ENCODE measurements around the gene IL17RE.
"Not testable (repeated sequence)": the region's sequence is repeated elsewhere in the genome, so short reads cannot be mapped to it uniquely, and the experiment has no call there.

The IL17RE gene

GRCh38 chr3:9934235-9934621 is 31.6 kb downstream of the IL17RE start:
- no peak for DNase-seq (ENCODE audit: low spot score)

- no peak for DNase-seq (ENCODE audit: low spot score)
These were observed 32.3 kb downstream of the IL17RE start for GRCh38 chr3:9934993-9935392.

- no peak for DNase-seq (ENCODE audit: low spot score)
These were observed 33.4 kb downstream of the IL17RE start for GRCh38 chr3:9935966-9936510.

GRCh38 chr3:9937486-9938238 is 35.0 kb downstream of the IL17RE start:
- no peak for DNase-seq (ENCODE audit: low spot score)

DNA sequence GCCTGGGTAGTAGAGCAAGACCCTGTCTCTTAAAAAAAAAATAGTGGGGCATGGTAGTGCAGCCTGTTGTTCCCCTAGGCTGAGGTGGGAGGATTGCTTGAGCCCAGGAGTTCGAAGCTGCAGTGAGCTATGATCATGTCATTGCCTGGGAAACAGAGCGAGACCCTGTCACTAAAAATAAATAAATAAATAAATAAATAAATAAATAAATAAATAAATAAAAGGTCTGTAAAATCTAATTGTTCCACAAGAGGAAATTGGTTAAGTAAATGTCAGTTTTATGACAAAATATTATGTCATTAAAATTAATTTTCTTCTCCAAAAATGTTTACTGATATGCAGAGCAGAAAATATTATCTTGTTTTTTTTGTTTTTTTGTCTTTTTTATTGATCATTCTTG is 36.3 kb downstream of the IL17RE start:
- no peak for DNase-seq (ENCODE audit: low spot score)

- not testable (repeated sequence) for DNase-seq (ENCODE audit: low spot score)
These were observed 37.3 kb downstream of the IL17RE start for GRCh38 chr3:9939906-9940305.

GRCh38 chr3:9940746-9941145 is 38.1 kb downstream of the IL17RE start:
- no peak for DNase-seq (ENCODE audit: low spot score)

DNA sequence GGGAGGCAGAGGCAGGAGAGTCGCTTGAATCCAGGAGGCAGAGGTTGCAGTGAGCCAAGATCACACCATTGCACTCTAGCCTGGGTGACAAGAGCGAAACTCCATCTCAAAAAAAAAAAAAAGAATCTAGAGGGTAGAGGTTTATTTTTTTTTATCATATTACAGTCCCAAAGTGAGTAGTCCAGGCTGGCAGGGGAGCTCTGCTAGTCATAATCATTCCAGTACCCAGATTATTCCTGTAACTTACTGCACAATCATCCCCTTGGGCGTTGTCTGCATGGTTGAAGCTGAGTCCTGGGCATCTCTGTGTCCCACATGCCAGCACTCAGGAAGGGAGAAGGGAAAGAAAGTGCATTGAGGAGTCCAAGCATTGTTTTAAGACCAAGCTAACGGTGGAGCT is 39.5 kb downstream of the IL17RE start:
- DNase-seq (ENCODE audit: low spot score) = no peak

DNA sequence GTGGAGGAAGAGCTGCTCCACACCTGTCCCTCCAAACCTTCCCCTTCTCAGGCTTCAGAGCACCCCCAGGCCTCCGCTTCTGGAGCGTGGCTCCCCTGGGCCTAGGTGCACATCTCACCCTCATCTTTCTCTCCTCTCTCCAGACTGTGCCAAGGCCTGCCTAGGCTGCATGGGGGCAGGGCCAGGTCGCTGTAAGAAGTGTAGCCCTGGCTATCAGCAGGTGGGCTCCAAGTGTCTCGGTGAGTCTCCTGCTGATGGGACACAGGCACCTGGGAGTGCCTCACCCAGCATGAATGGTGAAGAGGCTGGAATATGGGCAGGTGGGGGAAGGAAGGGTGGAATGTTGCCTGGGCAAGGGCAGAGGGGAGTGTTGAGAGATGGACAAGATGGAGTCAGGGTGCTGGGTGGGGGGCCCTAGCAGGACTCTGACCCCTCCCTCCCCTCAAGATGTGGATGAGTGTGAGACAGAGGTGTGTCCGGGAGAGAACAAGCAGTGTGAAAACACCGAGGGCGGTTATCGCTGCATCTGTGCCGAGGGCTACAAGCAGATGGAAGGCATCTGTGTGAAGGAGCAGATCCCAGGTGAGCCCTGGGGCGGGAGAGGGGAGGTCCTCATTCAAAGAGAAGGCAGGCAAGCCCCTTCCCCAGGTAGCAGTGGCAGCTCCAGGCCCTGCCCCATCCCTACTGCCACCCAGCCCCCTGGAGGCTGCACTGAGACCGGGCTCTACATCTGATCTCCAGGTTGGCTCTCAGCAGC is 40.5 kb downstream of the IL17RE start:
- no peak for DNase-seq (ENCODE audit: low spot score)

DNA sequence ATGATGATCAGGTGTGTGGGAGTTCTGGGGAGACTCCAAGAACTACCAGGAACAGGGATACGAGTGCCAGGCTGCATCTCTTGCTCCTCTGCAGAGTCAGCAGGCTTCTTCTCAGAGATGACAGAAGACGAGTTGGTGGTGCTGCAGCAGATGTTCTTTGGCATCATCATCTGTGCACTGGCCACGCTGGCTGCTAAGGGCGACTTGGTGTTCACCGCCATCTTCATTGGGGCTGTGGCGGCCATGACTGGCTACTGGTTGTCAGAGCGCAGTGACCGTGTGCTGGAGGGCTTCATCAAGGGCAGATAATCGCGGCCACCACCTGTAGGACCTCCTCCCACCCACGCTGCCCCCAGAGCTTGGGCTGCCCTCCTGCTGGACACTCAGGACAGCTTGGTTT is 41.6 kb downstream of the IL17RE start:
- no peak for DNase-seq (ENCODE audit: low spot score)

GRCh38 chr3:9945358-9945757 is 42.7 kb downstream of the IL17RE start:
- DNase-seq (ENCODE audit: low spot score) = no peak

- peak; percentile 93 for DNase-seq (ENCODE audit: low spot score)
These were observed 43.7 kb downstream of the IL17RE start for GRCh38 chr3:9946112-9947024.

DNA sequence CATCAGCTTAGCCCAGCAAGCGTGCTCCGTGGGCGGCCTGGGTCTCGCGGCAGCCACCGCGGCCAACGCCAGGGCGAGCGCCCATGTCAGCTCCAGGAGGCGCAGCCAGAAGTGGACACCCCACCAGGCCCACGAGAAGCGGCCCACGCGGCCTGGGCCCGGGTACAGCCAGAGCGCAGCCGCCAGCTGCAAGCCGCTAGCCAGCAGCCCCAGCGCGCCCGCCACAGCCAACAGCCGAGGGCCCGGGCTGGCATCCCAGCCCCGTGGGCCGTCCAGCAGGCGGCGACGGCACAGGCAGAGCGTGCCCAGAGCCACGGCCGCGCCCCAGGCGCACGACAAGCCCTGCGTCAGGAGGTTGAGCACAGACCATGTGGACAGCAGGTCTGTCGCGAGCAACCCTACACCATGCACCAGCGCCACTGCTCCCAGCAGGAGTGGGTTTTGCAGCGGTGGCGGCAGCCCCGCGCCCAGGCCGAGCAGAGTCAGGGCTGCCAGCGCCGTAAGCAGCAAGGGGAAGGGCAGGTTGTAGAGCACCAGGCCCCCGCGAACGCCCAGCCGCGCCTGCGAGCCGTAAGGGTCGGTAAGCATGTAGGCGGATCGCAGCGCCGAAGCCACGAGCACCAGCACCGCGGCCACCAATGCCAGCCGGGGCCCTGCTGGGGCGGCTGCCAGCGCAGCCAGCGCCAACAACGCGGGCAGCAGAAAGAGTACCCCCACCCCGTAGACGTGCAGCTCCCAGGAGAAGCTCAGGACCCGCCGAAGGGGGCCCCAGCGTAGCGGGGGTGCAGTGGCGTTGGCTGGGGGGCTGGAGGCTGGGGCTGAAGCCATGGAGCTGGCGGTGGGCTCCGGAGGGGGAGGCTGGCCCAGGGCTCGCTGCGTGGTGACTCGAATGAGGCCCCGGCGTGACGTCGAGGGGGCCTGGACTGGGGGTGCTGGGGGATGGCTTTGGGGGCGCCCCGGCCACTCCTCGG is 44.7 kb downstream of the IL17RE start:
- DNase-seq (ENCODE audit: low spot score) = peak; percentile 78

- DNase-seq (ENCODE audit: low spot score) = no peak
These were observed 45.9 kb downstream of the IL17RE start for GRCh38 chr3:9948586-9948985.

DNA sequence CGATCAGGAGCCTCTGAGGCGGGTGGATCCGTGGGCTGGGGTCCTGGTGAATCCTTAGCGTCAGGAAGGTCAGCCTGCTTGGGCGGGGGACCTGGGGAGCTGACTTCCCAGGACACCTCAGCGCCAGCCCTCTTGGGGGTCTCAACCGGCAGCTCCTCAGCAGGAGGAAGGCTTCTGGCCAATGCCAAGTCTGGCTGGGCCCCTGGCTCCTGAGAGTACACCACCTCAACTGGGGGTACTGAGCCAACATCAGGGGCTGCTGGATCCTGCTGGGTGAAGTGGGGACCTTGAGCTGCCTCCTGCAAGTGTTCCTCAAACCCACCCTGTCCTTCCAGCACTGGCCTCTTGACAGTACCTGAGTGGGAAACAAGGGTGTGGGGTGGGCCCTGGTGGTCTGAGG is 46.5 kb downstream of the IL17RE start:
- DNase-seq (ENCODE audit: low spot score) = no peak

DNA sequence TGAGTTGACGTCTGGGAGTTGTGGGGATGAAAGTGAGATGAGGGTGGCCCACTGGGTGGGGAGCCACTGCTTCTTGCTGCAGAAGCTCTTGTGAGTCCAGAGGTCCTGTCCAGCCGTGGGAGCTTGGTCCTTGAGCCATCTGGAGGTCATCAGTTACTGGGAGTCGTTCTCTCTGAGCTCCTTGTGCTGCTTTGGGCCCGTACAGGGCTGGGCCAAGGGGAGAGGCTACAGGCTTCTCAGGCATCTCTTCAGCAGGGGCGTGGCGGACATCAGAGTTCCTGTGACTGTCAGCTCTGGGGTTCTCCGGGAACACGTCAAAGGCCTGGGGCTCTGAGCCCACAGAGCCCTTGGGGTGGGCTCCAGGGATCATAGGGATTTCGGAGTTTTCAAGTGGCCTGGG is 47.0 kb downstream of the IL17RE start:
- DNase-seq (ENCODE audit: low spot score) = no peak

DNA sequence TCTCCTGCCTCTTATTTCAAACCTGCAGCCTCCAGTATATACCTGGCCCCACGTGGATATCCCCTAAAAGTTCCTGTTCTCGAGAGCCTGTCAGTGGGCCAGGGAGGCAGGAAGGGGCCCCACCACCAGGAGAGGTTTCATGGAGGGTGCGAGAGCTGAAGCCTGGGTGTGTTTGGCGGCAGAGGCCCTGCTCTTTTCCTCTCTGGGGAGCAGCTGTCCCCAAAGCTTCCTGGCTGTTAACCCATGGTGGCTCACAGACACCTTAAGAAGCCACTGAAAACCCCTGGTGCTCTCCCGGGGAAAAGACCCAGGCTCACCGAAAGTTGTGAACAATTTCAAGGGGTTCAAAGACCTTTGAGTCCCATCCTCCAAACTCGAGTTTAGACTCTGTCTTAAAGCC is 48.5 kb downstream of the IL17RE start:
- DNase-seq (ENCODE audit: low spot score) = no peak

DNA sequence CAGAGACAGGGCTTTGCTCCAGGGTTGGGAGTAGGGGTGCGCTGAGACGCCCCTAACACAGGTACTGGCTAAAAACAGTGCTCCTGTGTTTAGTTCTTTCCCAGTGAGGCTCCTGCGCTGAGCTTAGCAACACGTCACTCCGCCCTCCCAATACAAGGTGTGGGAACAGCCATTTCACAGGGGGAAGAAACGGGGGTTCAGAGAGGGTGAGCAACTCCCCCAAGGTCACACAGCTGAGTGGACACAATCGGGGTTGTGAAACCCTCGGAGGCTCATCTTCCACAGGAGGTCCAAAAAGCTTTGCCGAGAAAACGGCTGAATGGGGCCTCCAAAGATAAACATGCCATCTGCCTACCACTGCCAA is 48.9 kb downstream of the IL17RE start:
- no peak for DNase-seq (ENCODE audit: low spot score)

- no peak for DNase-seq (ENCODE audit: low spot score)
These were observed 49.5 kb downstream of the IL17RE start, which contains the start of gene PRRT3 for GRCh38 chr3:9951962-9952805. PRRT3 (minus strand) TSS chr3:9952408; CDS start chr3:9950115, 2,293 bp downstream.

DNA sequence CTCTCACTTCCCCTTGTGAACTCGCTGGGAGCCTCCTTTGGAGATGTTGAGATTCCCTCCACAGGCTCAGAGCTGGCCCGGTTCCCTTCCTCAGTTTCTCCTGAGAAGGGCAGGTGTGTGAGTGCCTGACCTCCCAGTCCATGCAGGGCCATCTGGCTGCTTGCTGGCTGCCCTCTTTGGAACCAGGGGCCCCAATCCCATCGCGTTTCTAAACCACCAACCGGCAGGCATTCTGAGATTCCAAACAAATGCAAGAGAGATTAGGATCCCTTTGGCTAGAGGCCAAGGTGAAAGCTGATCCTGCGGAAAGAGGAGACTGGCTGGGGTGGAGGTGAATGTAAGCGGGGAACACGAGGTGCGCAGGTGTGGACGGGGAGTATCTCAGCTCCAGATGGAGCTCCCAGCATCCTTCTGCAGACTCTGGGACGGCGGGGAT is 52.4 kb downstream of the IL17RE start:
- DNase-seq (ENCODE audit: low spot score) = no peak

Measured in kidney capillary endothelial cell (primary cell).